NOMO-1 (cell line): ENCODE data around the gene SH3BGRL3.

Experiments
- DNase-seq, 2 experiments: peaks; one replicate each; lab custom pipeline; 2025; ENCODE audit not compliant: unreplicated experiment in 2 of 2; lab: John Stamatoyannopoulos, UW

The SH3BGRL3 gene

GRCh38 chr1:26279456-26280332, at the start of gene SH3BGRL3:
TSS of gene SH3BGRL3 (plus strand) at chr1:26280086. CDS start at chr1:26280156, 70 bp downstream.
- DNase-seq = peak; percentile 87 to 93

- peak in 1 of 2 experiments; percentile 15 for DNase-seq
These were observed 49.2 kb upstream of the SH3BGRL3 start for GRCh38 chr1:26230682-26231081.

GRCh38 chr1:26233903-26234643, 45.8 kb upstream of the SH3BGRL3 start, which contains the start of gene CEP85:
TSS of gene CEP85 (plus strand) at chr1:26234200. CDS start at chr1:26239784, 5,584 bp downstream.
- peak; percentile 96 to 97 for DNase-seq

- peak in 1 of 2 experiments; percentile 42 for DNase-seq
These were observed 45.1 kb upstream of the SH3BGRL3 start for GRCh38 chr1:26234644-26235370.

- peak in 1 of 2 experiments; percentile 60 for DNase-seq
These were observed 42.5 kb upstream of the SH3BGRL3 start for GRCh38 chr1:26237230-26237966.

- no peak for DNase-seq
These were observed 40.0 kb upstream of the SH3BGRL3 start for GRCh38 chr1:26239936-26240335.

- no peak for DNase-seq
These were observed 27.2 kb upstream of the SH3BGRL3 start for GRCh38 chr1:26252718-26253117.

GRCh38 chr1:26254404-26254803, 25.5 kb upstream of the SH3BGRL3 start:
- no peak for DNase-seq

GRCh38 chr1:26257222-26257621, 22.7 kb upstream of the SH3BGRL3 start:
- no peak for DNase-seq

GRCh38 chr1:26259005-26259404, 20.9 kb upstream of the SH3BGRL3 start:
- peak in 1 of 2 experiments; percentile 44 for DNase-seq

- peak; percentile 83 to 91 for DNase-seq
These were observed 20.3 kb upstream of the SH3BGRL3 start for GRCh38 chr1:26259578-26259977.

- DNase-seq = no peak
These were observed 16.7 kb upstream of the SH3BGRL3 start for GRCh38 chr1:26263212-26263611.

GRCh38 chr1:26265405-26265804, 14.5 kb upstream of the SH3BGRL3 start:
- no peak for DNase-seq

- DNase-seq = no peak
These were observed 11.3 kb upstream of the SH3BGRL3 start for GRCh38 chr1:26268290-26269197.

- no peak for DNase-seq
These were observed 10.7 kb upstream of the SH3BGRL3 start for GRCh38 chr1:26269198-26269550.

GRCh38 chr1:26274801-26275425, 5.0 kb upstream of the SH3BGRL3 start:
- DNase-seq = peak; percentile 85 to 93

- peak; percentile 62 to 68 for DNase-seq
These were observed 4.1 kb upstream of the SH3BGRL3 start for GRCh38 chr1:26275580-26276431.

- peak; percentile 81 to 92 for DNase-seq
These were observed 3.5 kb upstream of the SH3BGRL3 start for GRCh38 chr1:26276432-26276838.
